GM21515 (cell line): ENCODE data around the gene LRRC55.

Experiments
- ATAC-seq: cut with Tn5 transposase; IDR thresholded peaks from one replicate; pipeline ENCODE4 v1.9.1; 2021; ENCODE audit not compliant: unreplicated experiment

LRRC55 gene

GRCh38 chr11:57181678-57182305, at the start of gene LRRC55:
Gene LRRC55, plus strand, starts transcription at chr11:57181953. Its CDS starts 70 bp downstream, at chr11:57182023.
- ATAC-seq: no peak

- ATAC-seq: no peak
These were observed 48.3 kb upstream of the LRRC55 start for GRCh38 chr11:57133366-57134038.

GRCh38 chr11:57134284-57134683, 47.5 kb upstream of the LRRC55 start:
- no peak for ATAC-seq

GRCh38 chr11:57135020-57135751, 46.6 kb upstream of the LRRC55 start:
- ATAC-seq: no peak

GRCh38 chr11:57140568-57140967, 41.2 kb upstream of the LRRC55 start:
- ATAC-seq: no peak

- ATAC-seq: no peak
These were observed 38.3 kb upstream of the LRRC55 start for GRCh38 chr11:57143459-57143858.

GRCh38 chr11:57144075-57144474, 37.7 kb upstream of the LRRC55 start:
- no peak for ATAC-seq

- no peak for ATAC-seq
These were observed 37.0 kb upstream of the LRRC55 start for GRCh38 chr11:57144531-57145320.

- ATAC-seq: no peak
These were observed 35.5 kb upstream of the LRRC55 start for GRCh38 chr11:57146301-57146700.

GRCh38 chr11:57148621-57149020, 33.1 kb upstream of the LRRC55 start:
- ATAC-seq: no peak

GRCh38 chr11:57150454-57150917, 31.3 kb upstream of the LRRC55 start:
- no peak for ATAC-seq

GRCh38 chr11:57152134-57152533, 29.6 kb upstream of the LRRC55 start:
- ATAC-seq: no peak

- ATAC-seq: no peak
These were observed 28.3 kb upstream of the LRRC55 start for GRCh38 chr11:57153448-57153847.

- no peak for ATAC-seq
These were observed 27.0 kb upstream of the LRRC55 start for GRCh38 chr11:57154739-57155138.

- no peak for ATAC-seq
These were observed 26.4 kb upstream of the LRRC55 start for GRCh38 chr11:57155400-57155799.

- no peak for ATAC-seq
These were observed 25.7 kb upstream of the LRRC55 start for GRCh38 chr11:57155838-57156607.

- no peak for ATAC-seq
These were observed 24.8 kb upstream of the LRRC55 start for GRCh38 chr11:57156928-57157327.

GRCh38 chr11:57157624-57158023, 24.1 kb upstream of the LRRC55 start:
- no peak for ATAC-seq

GRCh38 chr11:57158180-57158579, 23.6 kb upstream of the LRRC55 start:
- no peak for ATAC-seq

GRCh38 chr11:57158599-57158998, 23.2 kb upstream of the LRRC55 start:
- no peak for ATAC-seq
